Hematopoietic multipotent progenitor cell treated with erythropoietin and hydrocortisone succinate and interleukin-3 and kit ligand, for 15 days (in vitro differentiated cells): ENCODE data around the gene GM2A.
"Not testable (repeated sequence)": the region's sequence is repeated elsewhere in the genome, so short reads cannot be mapped to it uniquely, and the experiment has no call there.

Experiments used
- DNase-seq: peaks from one replicate; pipeline ENCODE4 v3.0.0-alpha.2; 2015; ENCODE audit warnings: low spot score

Gene GM2A

DNA sequence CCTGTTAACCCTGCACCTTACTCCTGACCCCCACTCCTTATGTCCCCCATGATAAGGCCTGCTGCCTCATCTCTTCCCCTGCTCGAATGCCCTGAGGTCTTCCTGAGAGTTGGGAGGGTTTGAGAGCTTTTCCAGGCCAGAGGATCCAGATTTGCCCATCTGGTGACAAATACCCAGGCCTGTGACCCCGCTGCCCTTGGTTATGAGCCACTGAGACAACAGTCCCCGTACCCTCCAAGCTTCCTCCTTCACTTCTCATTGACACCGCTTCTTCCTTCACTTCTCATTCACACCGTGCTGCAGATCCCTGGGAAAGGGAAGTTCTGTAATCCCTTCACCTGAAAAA lies 593 bp downstream of the GM2A start:
- DNase-seq = no peak

DNA sequence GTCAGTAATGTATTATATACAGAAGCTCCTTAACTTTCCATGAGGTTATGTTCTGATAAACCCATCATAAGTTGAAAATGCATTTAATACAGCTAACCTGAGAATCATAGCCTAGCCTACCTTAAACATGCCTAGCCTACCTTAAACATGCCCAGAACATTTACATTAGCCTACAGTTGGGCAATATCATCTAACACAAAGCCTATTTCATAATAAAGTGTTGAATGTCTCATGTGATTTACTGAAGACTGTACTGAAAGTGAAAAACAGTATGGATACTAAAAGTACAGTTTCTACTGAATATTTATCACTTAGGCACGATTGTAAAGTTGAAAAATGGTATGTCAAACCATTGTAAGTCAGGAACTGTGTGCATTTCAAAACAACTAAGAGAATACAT lies 1.6 kb downstream of the GM2A start:
- no peak for DNase-seq

DNA sequence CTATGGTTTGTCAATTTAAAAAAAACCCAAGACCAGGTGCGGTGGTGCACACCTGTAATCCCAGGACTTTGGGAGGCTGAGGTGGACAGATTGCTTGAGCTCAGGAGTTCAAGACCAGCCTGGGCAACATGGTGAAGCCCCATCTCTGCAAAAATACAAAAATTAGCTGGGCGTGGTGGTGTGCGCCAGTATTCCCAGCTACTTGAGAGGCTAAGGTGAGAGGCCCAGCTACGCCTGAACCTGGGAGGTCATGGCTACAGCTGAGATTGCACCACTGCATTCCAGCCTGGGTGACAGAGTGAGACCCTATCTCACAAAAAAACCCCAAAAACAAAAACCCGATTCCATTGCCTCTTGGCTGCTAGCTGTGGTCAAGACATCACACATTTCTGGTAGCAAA lies 2.0 kb downstream of the GM2A start:
- DNase-seq = not testable (repeated sequence)

DNA sequence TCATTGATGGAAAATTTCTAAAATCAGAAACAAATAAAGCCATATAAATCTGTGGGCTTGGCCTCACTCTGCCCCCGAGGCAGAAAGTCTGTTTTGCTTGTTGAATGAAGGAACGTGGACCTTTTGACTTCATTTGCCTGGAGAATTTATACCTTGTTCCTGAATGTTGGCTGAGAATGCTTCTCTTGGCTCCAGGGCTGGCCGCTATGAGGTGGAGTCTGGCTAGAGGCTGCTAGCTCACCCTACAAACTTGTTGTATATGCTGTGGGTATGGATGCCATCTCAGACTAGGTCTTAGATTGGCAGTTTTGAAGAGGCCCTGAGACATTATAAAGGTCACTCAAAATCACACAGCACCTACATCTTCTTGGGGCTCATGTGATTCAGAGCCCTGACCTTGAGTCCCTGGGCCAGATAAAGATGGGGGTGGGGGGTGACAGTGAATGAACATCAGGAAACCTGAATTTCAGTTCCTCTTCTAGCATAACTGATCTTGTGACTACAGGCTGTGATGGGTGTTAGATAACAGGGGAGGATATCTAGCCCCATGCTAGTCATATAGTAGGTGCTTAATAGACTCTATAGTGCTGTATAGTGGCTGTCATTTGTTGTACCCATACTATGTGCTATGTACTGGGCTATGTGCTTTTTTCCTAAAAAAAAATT lies 2.8 kb downstream of the GM2A start:
- DNase-seq = no peak

DNA sequence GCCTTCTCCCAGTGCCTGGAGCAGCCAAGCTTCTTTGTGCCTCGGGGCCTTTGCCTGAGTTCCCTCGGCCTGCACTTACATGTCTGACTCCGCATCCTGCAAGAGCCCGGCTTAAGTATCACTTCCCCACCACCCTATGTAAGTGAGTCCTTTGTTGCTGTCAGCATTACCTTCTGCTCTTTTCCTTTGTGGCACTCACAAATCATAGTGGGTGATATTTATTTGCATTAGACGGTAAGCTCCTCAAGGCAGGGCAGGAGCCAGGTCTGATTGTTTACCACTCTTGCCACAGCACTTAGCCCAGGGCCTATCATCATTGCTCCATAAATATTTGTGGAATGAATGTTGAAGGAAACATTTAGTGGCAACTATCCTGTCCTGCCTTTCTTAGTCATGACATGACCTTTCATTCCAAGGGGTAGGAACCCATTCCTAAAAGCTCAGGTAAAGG lies 4.8 kb downstream of the GM2A start:
- DNase-seq = no peak

DNA sequence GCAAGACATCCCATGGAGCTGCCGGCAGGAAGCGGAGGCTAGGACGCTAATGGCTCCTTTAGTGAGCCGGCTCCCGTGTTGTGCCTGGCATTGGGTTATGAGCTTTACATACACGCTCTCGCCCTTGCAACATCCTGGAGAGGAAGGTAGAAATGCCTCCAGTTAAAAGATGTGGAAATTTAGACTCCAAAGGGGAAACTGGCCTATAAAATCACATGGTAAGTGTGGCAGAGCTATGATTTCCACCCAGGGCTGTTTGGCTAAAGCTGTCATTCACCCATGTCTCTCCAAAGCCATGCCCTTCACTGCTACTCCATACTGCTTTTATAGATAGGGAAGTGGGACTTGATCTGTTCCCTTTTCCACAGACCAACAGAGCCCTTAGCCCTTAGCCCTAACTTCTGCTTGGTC lies 5.2 kb downstream of the GM2A start:
- DNase-seq = no peak

DNA sequence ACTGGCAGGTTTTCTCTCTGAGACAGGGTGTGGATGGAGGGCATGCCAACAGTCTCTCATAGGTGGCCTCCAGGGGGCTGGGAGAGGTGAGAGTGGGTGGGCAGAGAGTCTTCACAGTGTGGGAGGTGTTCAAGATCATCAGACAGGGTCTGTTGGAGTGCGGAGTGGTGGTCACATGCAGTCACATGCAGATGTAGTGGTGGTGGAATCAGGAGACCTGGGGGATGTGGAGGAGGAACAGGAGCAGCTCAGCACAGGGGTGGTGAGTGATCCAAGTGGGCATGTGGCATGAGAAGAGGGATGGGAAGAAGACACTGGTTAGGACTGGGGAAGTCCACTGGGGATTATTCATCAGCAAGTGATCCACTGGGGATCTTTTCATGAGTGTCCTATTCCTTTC lies 5.8 kb downstream of the GM2A start:
- DNase-seq = no peak

DNA sequence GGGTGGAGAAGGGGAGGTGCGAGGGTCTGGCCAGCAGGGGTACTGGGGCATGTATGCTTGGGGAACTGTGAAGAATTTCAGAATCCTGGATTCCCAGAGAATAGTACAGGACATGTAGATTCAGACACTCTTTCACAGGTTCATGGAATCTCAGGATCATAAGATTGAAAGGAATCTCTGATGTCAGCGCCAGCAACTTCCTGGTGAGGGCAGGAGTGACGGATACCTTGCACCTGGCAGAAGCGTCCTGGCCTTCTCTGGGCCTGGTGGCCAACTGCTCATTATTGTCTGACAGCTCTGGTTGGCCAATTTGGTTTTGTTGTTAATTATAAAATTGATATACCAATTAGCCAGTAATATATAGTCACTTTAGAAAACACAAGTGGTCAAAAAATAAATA lies 6.9 kb downstream of the GM2A start:
- DNase-seq = no peak

DNA sequence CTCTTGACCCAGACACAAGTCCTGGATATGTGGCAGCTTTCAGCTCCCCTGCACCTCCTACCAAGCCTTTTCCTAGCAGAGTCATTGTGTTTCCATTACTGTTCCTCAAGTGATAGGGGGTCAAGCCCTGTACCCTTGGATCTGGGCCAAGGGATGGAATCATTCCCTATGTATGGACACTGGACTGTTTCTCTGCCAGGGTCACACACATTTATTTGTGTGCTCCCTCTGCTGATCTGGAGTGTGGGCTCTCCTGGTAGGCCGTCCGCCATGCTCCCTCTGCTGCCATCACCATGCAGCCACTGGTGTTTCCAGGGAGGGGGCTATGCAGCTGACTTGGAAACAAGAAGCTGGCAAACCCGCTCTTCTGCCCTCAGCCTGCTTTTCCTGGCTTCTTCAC lies 9.5 kb downstream of the GM2A start:
- DNase-seq = no peak

DNA sequence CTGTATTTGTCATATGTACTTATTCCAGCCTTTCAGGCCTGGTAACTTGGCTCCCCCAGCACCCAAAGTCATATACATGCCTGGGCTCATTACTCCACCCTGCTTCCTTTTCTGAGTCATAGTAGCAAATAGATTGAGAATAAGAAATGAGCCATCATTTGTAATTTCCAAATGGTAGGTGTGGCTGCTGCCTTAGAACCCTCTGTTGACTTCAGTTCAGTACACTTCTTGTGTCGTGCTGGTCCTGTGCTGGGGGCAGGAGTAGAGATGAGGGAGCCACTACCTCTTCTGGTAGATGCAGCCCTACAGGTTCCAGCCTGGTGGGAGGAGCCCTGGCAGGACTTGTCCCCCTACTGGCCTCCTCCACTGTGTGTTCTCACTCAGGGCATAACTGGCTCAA lies 11.1 kb downstream of the GM2A start:
- DNase-seq = no peak

DNA sequence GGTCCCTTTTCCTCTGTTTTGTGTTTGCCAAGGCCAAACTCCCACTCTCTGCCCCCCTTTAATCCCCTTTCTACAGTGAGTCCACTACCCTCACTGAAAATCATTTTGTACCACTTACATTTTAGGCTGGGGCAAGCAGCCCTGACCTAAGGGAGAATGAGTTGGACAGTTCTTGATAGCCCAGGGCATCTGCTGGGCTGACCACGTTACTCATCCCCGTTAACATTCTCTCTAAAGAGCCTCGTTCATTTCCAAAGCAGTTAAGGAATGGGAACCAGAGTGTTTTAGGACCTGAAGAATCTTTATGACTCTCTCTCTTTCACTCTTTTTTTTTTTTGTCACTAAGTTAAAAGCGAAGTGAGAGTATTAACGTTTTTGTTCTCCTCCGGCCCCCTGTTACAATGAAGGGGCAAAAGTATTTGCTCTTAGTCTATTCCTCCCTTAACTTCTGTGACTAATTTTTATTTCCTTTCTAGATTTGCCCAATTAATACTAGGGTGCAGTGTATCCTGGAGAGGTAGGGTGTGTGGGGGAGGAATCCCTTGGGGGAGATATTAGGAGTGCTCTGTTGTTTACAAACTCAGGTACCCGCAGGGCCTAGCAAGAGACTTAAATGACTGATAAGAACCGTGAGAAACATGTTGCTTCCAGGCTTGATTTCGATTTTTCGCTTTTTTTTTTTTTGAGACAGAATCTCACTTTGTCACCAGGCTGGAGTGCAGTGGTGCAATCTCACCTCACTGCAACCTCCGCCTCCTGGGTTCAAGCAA lies 14.7 kb downstream of the GM2A start:
- DNase-seq = no peak

DNA sequence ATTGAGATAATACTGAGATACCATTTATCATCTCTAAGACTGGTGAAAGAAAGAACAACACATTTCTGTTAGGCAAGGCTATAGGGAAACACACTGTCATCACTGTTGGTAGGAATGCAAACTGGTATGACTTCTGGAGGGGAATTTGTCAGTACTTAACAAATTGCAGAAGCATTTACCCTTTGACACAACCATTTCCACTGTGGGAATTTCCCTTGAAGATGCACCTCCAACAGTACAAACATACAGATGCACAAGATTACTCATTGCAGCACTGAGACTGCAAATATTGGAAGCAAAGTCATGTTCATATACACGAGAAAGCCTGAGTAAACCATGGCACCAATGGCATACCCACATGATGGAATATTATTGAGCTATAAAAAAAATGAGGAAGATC lies 17.6 kb downstream of the GM2A start:
- no peak for DNase-seq

DNA sequence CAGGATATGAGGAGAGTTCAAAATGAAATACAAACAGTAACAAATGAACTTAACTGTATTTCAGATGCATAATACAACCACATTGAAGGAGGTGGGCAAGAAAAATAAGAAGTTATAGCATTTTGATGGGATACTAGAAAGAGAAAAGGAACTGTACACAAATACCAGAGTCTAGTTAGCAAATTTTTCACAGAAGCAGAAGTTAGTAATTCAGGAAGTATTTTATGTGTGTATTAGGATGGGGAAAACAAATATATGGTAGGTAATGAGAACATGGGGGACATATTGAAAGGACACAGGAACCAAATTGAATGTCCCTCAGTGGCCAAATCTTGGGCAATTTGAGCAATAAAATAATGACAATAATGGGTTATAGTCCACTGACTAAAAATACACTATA lies 18.4 kb downstream of the GM2A start:
- DNase-seq = no peak

DNA sequence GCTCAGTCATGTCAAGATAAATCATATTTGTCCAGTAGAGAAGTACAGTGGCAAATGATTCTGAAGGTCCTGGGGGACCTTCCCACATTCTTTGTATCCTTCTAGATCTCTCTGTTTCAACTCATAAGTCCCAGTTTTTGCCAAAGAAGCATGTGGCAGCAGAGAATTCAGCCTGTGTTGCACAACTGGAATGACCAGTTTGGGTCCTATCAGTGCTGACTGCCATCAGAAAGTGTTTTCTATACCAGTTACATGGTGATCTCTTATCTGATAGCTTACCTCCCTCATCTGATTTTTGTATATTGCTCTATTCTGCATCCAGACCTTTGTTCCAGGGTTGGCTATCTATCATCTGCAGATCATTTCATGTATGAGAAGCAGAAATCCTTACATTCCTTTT lies 21.7 kb downstream of the GM2A start:
- DNase-seq = no peak

DNA sequence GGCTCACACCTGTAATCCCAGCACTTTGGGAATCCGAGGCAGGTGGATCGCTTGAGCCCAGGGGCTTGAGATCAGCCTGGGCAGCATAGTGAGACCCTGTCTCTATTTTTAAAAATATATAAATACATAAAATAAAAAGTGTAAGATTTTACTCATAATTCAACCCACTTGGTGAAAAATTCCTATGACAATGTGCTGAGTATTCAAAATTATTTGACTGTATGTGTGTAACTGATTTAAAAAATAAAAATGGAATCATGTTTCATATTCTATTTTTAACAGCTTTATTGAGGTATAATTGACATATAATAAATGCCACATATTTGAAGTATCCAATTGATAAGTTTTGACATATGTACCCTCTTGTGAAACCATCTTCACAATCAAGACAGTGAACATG lies 22.8 kb downstream of the GM2A start:
- no peak for DNase-seq

DNA sequence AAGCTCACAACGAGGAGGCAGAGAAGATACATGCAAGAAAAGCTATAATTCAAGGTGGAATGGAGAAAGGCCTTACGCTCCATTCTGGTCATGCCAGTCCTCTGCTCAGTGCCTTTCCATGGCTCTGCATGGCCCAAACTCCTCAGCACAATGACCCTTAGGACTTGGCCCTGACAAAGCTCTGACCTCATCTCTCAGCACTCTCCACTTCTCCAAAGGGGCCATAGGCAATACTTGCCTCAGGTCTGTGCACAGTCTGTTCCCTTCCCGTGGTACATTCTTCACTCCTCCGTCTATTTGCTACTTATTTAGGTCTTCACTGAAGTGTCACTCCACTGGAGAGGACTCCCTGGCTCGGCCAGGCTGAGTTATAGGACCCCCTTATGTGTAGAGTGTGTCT lies 25.9 kb downstream of the GM2A start:
- DNase-seq = no peak

DNA sequence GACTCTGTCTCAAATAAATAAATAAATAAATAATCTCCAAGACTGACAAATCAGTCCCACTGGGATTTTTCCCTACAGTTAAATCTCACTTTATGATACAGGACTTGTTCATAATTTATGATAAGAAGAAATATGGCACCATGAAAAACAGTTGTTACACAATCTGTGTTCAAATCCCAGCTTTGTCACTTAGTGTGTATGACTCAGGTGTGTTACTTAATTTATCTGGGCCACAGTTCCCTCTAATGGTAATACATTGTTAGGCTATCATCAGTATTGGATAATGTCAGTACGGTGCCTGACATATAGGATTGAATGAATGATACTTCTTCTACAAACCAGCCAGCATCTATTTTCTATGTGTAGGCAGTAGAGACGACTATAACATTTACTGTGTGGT lies 27.5 kb downstream of the GM2A start:
- no peak for DNase-seq

DNA sequence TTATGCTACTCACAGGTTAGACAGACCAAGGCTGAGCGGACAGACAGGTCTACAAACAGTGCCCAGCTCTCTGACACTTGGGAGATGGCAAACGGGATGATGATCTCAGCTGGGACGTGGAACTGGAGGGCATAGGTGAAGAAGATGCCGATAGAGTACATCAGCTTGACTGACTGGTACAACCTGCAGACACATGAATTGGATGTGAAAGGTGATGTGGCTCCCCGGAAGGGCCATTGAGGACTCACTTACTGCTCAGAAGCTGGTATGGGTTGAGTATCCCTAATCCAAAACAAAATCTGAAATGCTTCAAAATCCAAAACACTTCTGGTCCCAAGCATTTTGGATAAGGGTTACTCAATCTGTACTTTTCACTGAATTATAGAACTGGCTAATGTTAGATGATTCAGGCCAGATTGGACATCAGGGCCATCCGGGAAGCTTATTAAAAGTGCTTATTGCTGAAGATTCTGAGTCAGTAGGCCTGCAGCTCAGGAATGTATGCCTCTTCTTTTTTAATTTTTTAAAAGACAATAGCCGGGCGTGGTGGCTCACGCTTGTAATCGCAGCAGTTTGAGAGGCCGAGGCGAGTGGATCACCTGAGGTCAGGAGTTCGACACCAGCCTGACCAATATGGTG lies 28.1 kb downstream of the GM2A start:
- DNase-seq = no peak

DNA sequence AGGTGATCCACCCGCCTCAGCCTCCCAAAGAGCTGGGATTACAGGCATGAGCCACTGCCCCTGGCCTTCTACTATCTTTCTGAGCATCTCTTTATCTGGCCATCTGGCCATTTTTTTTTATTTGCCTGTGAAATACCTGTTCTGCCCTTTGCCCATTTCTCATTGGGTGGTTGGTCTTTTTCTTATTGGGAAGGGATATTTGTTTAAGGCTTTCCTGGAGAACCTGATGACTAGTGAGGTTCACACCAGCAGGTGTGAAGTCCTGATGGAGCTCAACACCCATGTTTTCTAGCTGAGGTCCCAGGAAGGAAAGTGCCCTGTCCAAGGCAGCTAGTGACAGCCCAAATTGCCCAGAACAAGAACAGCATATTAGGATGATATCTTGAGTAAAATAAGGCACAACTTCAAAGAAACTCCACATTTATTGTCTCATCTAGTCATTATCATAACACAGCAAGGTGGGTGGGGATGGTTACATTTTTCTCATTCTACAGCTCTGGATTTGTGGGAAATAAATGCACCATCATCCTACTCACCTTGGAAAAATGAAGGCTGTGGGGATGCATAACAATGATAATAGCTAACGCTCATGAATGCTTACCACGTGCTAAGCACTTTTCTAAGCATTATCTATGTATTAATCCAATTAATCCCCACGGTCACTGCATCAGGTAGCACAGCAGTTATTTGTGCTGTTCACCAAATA lies 30.3 kb downstream of the GM2A start:
- DNase-seq = no peak

DNA sequence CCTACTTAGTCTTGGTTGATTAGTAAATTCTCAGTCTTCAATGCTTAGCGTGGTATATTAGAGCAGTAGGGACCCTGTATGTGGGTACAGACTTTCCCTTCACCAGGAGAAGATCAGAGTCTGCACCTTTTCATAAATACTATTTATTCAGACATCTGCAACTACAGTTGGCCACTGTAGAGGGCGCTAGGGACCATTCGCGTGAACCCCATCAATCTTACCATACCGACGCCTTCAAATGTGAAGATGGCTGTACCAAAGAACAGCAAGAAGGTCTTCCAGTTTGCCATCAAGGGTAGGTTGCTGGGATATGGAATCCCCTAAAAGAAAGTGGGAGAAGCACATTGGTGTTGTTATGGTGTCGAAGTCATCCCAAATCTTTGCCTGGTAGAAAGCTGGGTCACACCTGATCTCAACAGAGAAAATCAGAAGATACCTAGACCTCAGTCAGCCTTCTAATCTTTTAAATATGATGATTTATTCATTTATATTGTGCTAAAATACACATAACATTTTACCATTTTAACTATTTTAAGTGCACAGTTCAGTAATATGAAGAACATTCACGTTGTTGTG lies 31.5 kb downstream of the GM2A start:
- DNase-seq = no peak

DNA sequence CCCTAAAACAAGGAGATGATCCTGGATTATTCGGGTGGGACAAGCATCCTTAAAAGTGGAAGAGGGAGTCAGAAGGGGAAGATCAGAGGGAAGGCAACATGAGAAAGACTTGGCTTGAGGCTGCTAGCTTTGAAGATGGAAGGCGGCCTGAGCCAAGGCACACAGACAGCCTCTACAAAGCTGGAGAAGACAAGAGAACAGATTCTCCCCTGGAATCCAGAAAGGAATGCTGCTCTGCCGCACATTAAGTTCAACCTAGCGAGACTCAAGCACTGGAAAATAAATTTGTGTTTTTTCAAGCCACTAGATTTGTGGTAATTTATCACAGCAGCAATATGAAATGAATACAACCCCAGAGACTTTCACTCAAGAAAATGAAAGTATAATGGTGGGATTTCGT lies 32.7 kb downstream of the GM2A start:
- no peak for DNase-seq

DNA sequence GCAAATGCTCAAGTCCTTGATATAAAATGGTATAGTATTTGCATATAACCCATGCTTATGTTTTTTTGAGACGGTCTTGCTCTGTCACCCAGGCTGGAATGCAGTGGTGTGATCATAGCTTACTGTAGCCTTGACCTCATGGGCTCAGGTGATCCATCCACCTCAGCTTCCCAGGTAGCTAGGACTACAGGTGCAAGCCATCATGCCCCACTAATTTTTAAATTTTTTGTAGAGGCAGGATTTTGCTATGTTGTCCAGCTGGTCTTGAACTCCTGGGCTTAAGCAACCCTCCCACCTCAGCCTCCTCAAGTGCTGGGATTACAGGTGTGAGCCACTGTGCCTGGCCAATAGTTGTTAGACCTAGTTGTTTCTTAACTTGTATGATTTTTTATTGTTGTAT lies 33.3 kb downstream of the GM2A start:
- DNase-seq = no peak

DNA sequence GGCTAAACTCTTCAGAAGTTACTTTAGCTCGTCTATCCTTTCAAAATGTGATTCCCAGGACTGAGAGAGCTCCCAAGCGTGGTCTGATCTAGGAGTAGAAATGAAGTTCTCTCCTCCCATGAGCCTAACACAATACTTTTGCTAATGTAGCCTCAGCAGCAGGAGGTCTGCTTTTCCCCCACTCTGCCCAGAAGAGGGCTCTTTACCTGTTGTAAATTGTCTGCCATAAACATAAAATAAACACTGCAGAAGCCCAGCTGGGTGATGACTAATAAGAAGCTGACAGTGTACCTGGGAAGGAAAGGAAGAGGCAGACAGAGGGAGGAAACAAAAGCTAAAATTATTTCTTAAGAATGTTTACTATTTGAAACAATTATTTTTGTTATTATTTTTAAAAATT lies 35.2 kb downstream of the GM2A start:
- no peak for DNase-seq
